Measurements from ENCODE around the gene ZBED5. TPM values are rescaled to one million over a fixed set of nuclear protein-coding genes. Genes with fewer than 3 reads are reported as not detected.
A peak's percentile ranks its signal among the peaks of the same experiment; 100 is the strongest.

ZBED5 gene
- total and polyA plus RNA-seq, 2 of the 4 experiments (the other 2 are of a cell fraction) = 28.2 to 30.8 TPM

GRCh38 chr11:10896493-10896892, 38.6 kb upstream of the ZBED5 start:
- WGBS, 2 experiments (ENCODE audit: extremely low coverage in 2 of 2, insufficient read length in 1 of 2) = 90% methylated on average over 3 of the region's 9 CpGs; no CpG with 5 or more reads in 1 of the 2 experiments
- H2AK5ac ChIP-seq (ENCODE audit: low read depth, low read length) = peak overlapping the region; percentile 82
- peaks cover 38% of the 10 kb centered on the region for H3K4me1 ChIP-seq (ENCODE audit: control insufficient read depth, insufficient read depth, low read length)
- 0 out of 2 replicates have a peak overlapping the region, but pooled peaks have one; percentile 17 for H2BK20ac ChIP-seq (ENCODE audit: low read depth, low read length)
- peaks cover 0 to 40% of the 10 kb centered on the region in 2 experiments; a peak in 2 of 4 replicates for H3K79me1 ChIP-seq (ENCODE audit: low read depth in 1 of 2, low read length in 2 of 2)
- peak overlapping the region; percentile 53 for H3K18ac ChIP-seq (ENCODE audit: low read depth, low read length)
- H2AK9ac ChIP-seq (replicated peaks; ENCODE audit: low read depth, low read length, poor library complexity) = no peak overlapping the region
- POLR2A ChIA-PET (ENCODE audit: unreplicated experiment) = no interaction called here
- no peak overlapping the region for H2AFZ ChIP-seq (replicated peaks; ENCODE audit: low read length, poor library complexity)
- H4K91ac ChIP-seq (ENCODE audit: insufficient read depth, low read depth, low read length) = peak overlapping the region; percentile 50
- peaks cover 6% of the 10 kb centered on the region; the same call in 1 of the 2 replicates for H4K20me1 ChIP-seq (ENCODE audit: insufficient read depth, low read length)
- no peaks in the 10 kb centered on the region for H3K36me3 ChIP-seq (ENCODE audit: control insufficient read depth, insufficient read depth, low read length)
- no peaks in the 10 kb centered on the region for H3K27me3 ChIP-seq (ENCODE audit: control insufficient read depth, insufficient read depth, low read length)
- H3K56ac ChIP-seq (ENCODE audit: extremely low read depth, insufficient read depth, low read length) = no peak overlapping the region
- H3K4me3 ChIP-seq (ENCODE audit: insufficient read depth, low read depth, low read length) = no peak overlapping the region
- TF ChIP-seq, protein P1, sequence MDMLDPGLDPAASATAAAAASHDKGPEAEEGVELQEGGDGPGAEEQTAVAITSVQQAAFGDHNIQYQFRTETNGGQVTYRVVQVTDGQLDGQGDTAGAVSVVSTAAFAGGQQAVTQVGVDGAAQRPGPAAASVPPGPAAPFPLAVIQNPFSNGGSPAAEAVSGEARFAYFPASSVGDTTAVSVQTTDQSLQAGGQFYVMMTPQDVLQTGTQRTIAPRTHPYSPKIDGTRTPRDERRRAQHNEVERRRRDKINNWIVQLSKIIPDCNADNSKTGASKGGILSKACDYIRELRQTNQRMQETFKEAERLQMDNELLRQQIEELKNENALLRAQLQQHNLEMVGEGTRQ (IDR thresholded peaks at IDR 0.05; ENCODE audit: low read depth, low read length) = no peak
- no peak overlapping the region for H4K8ac ChIP-seq (ENCODE audit: low read depth in 2 of 2, low read length in 2 of 2)
- intact Hi-C loops (cut with micrococcal nuclease) (no loop called here), dilution Hi-C loops (cut with HindIII; ENCODE audit: low sequenced_read_pairs, unreplicated experiment) (no loop called here), in situ Hi-C loops (cut with MboI; ENCODE audit: low sequenced_read_pairs) (no loop called here)
- CTCF ChIA-PET = no interaction called here
- H3K23ac ChIP-seq (ENCODE audit: low read depth, low read length) = no peak overlapping the region
- H3K9me3 ChIP-seq (ENCODE audit: control insufficient read depth, insufficient read depth, low read length) = no peaks in the 10 kb centered on the region
- BruUV-seq (replicated peaks) = no TSS peak
- H4K5ac ChIP-seq (ENCODE audit: low read depth, low read length) = peak overlapping the region; percentile 53
- H3K9ac ChIP-seq (ENCODE audit: low read depth, low read length) = no peak overlapping the region
- ATAC-seq (ENCODE audit: low read depth) (no peak), DNase-seq (no peak)
- H2BK120ac ChIP-seq (ENCODE audit: low read depth, low read length) = peak overlapping the region; percentile 28
- H3K4ac ChIP-seq (ENCODE audit: low read depth, low read length) = peak overlapping the region; percentile 69
- peaks cover 33% of the 10 kb centered on the region for H3K9me1 ChIP-seq (ENCODE audit: insufficient read depth, low read length)
- no peak overlapping the region for H3K27ac ChIP-seq (ENCODE audit: insufficient read depth, low read length)
- no peak overlapping the region for H3K4me2 ChIP-seq (ENCODE audit: low read depth, low read length)
- H2BK15ac ChIP-seq (ENCODE audit: low read depth, low read length) = peak overlapping the region; percentile 40; the same call in 1 of the 3 replicates
- no peak overlapping the region for H3K14ac ChIP-seq (replicated peaks; ENCODE audit: low read depth, low read length)
- H2BK5ac ChIP-seq (ENCODE audit: low read depth, low read length, poor library complexity, severe bottlenecking) = no peak overlapping the region
